Skin of body (tissue), 2 donors: ENCODE results near the gene FCGR2B. TPM values are rescaled to one million over a fixed set of nuclear protein-coding genes. Genes with fewer than 3 reads are reported as not detected.
"Not testable (repeated sequence)": the region's sequence is repeated elsewhere in the genome, so short reads cannot be mapped to it uniquely, and the experiment has no call there.

Source experiments
- DNase-seq: peaks from one replicate; lab custom pipeline; 2025; lab: John Stamatoyannopoulos, UW
- total RNA-seq: library from RNA; depleted of rRNA; stranded (reverse); fragments of >200 nt; gene quantifications from one replicate; pipeline ENCODE4 v1.2.3, GENCODE V29; 2014

FCGR2B gene
- total RNA-seq, 1 donor from 2014 or later, result 2.8 TPM

- DNase-seq, result not testable (repeated sequence)
These were observed 15.2 kb upstream of the FCGR2B start for GRCh38 chr1:161647507-161648360.

- not testable (repeated sequence) for DNase-seq
These were observed 9.4 kb upstream of the FCGR2B start for GRCh38 chr1:161653541-161653940.

- not testable (repeated sequence) for DNase-seq
These were observed 9.0 kb upstream of the FCGR2B start for GRCh38 chr1:161653971-161654370.

- not testable (repeated sequence) for DNase-seq
These were observed 4.4 kb upstream of the FCGR2B start for GRCh38 chr1:161658524-161658923.

GRCh38 chr1:161661660-161662311 lies 1.2 kb upstream of the FCGR2B start:
- DNase-seq, result not testable (repeated sequence)

GRCh38 chr1:161663569-161663968 lies 626 bp downstream of the FCGR2B start:
- not testable (repeated sequence) for DNase-seq

- not testable (repeated sequence) for DNase-seq
These were observed 1.7 kb downstream of the FCGR2B start for GRCh38 chr1:161664689-161665088.

- not testable (repeated sequence) for DNase-seq
These were observed 8.4 kb downstream of the FCGR2B start for GRCh38 chr1:161671045-161672020.

GRCh38 chr1:161673437-161673836 lies 10.5 kb downstream of the FCGR2B start:
- DNase-seq, result not testable (repeated sequence)

GRCh38 chr1:161674447-161674846 lies 11.5 kb downstream of the FCGR2B start:
- DNase-seq, result not testable (repeated sequence)

- not testable (repeated sequence) for DNase-seq
These were observed 12.0 kb downstream of the FCGR2B start for GRCh38 chr1:161674908-161675307.

GRCh38 chr1:161676441-161676840 lies 13.5 kb downstream of the FCGR2B start:
- DNase-seq, result no peak

- no peak for DNase-seq
These were observed 14.2 kb downstream of the FCGR2B start for GRCh38 chr1:161676958-161677689.

GRCh38 chr1:161678500-161678899 lies 15.6 kb downstream of the FCGR2B start:
- DNase-seq, result no peak

- no peak for DNase-seq
These were observed 18.9 kb downstream of the FCGR2B start for GRCh38 chr1:161681879-161682278.

- DNase-seq, result no peak
These were observed 26.0 kb downstream of the FCGR2B start for GRCh38 chr1:161688946-161689345.

GRCh38 chr1:161691846-161692245 lies 28.9 kb downstream of the FCGR2B start:
- no peak for DNase-seq

GRCh38 chr1:161693020-161693712 lies 30.2 kb downstream of the FCGR2B start:
- not testable (repeated sequence) for DNase-seq

GRCh38 chr1:161698302-161698701 lies 35.4 kb downstream of the FCGR2B start:
- not testable (repeated sequence) for DNase-seq

GRCh38 chr1:161702250-161702649 lies 39.3 kb downstream of the FCGR2B start:
- no peak for DNase-seq
